ENCODE measurements around the gene MBTPS1.

MBTPS1 gene

GRCh38 chr16:84059946-84060901 lies 56.5 kb downstream of the MBTPS1 start:
- H3K4me3 ChIP-seq (ENCODE audit: low read length), result no peak overlapping the region
- no peak for TF ChIP-seq CTCF (conservative IDR thresholded peaks at IDR 0.05; ENCODE audit: low read depth, low read length)
- DNase-seq (ENCODE audit: low read depth), result no peak

GRCh38 chr16:84059111-84059510 lies 57.6 kb downstream of the MBTPS1 start:
- no peak overlapping the region for H3K4me3 ChIP-seq (ENCODE audit: low read length)
- no peak for DNase-seq (ENCODE audit: low read depth)
- no peak for TF ChIP-seq CTCF (conservative IDR thresholded peaks at IDR 0.05; ENCODE audit: low read depth, low read length)

GRCh38 chr16:84058664-84059063 lies 58.1 kb downstream of the MBTPS1 start:
- no peak for DNase-seq (ENCODE audit: low read depth)
- H3K4me3 ChIP-seq (ENCODE audit: low read length), result no peak overlapping the region
- no peak for TF ChIP-seq CTCF (conservative IDR thresholded peaks at IDR 0.05; ENCODE audit: low read depth, low read length)

GRCh38 chr16:84058211-84058610 lies 58.5 kb downstream of the MBTPS1 start:
- TF ChIP-seq CTCF (conservative IDR thresholded peaks at IDR 0.05; ENCODE audit: low read depth, low read length), result no peak
- no peak for DNase-seq (ENCODE audit: low read depth)
- no peak overlapping the region for H3K4me3 ChIP-seq (ENCODE audit: low read length)

- DNase-seq (ENCODE audit: low read depth), result no peak
- TF ChIP-seq CTCF (conservative IDR thresholded peaks at IDR 0.05; ENCODE audit: low read depth, low read length), result no peak
Measured at GRCh38 chr16:84056933-84057332, 59.8 kb downstream of the MBTPS1 start.

GRCh38 chr16:84055801-84056634 lies 60.7 kb downstream of the MBTPS1 start:
- TF ChIP-seq CTCF (conservative IDR thresholded peaks at IDR 0.05; ENCODE audit: low read depth, low read length), result no peak
- H3K4me3 ChIP-seq (ENCODE audit: low read length), result no peak overlapping the region
- DNase-seq (ENCODE audit: low read depth), result no peak

More at GRCh38 chr16:84056933-84057332, 59.8 kb downstream of the MBTPS1 start:
- H3K4me3 ChIP-seq (ENCODE audit: low read length), result no peak overlapping the region
